KMS-11 (cell line): ENCODE data around the gene MLEC.

Experiments
- H2AFZ ChIP-seq: fragments of 200-600 bp; sonication (generic); 2 replicates; pipeline ENCODE4 v1.6.1; 2016; ENCODE audit warnings: antibody characterized with exemption, mixed run types, low read depth
- H3K27ac ChIP-seq: fragments of 200-600 bp; sonication (generic); 2 replicates; pipeline ENCODE4 v1.6.1; 2016; ENCODE audit warnings: mild to moderate bottlenecking, mixed run types
- H3K27me3 ChIP-seq: fragments of 200-600 bp; sonication (generic); 2 replicates; pipeline ENCODE4 v1.6.1; 2017; ENCODE audit warnings: mild to moderate bottlenecking, low read depth, mixed run types, moderate library complexity; ENCODE audit not compliant: insufficient read depth
- H3K36me3 ChIP-seq: fragments of 200-600 bp; sonication (generic); 2 replicates; pipeline ENCODE4 v1.6.1; 2017; ENCODE audit warnings: mild to moderate bottlenecking, mixed run types; ENCODE audit not compliant: insufficient read depth
- H3K4me1 ChIP-seq: fragments of 200-600 bp; sonication (generic); 2 replicates; pipeline ENCODE4 v1.6.1; 2016; ENCODE audit warnings: mild to moderate bottlenecking, low read depth, mixed run types; ENCODE audit not compliant: poor library complexity, severe bottlenecking
- H3K4me2 ChIP-seq: fragments of 200-600 bp; sonication (generic); 2 replicates; pipeline ENCODE4 v1.7.0; 2016; ENCODE audit warnings: mild to moderate bottlenecking, mixed run types
- H3K4me3 ChIP-seq: fragments of 200-600 bp; sonication (generic); IDR thresholded peaks from 2 replicates; pipeline ENCODE4 v1.6.1; 2017; ENCODE audit warnings: low read depth, low read length, mixed read lengths; ENCODE audit not compliant: insufficient read depth
- H3K79me2 ChIP-seq: fragments of 200-600 bp; sonication (generic); 2 replicates; pipeline ENCODE4 v1.6.1; 2016; ENCODE audit warnings: low read depth, mixed run types; ENCODE audit not compliant: insufficient read depth
- H3K9ac ChIP-seq: fragments of 200-600 bp; sonication (generic); 2 replicates; pipeline ENCODE4 v1.6.1; 2016; ENCODE audit warnings: mild to moderate bottlenecking, mixed run types
- H4K20me1 ChIP-seq: fragments of 200-600 bp; sonication (generic); 2 replicates; pipeline ENCODE4 v1.6.1; 2016; ENCODE audit warnings: mild to moderate bottlenecking, mixed run types; ENCODE audit not compliant: insufficient read depth
- TF ChIP-seq, protein P1 (sequence below): fragments of 200-600 bp; sonication (generic); conservative IDR thresholded peaks from 2 replicates; pipeline ENCODE4 v1.6.1; 2017; ENCODE audit warnings: low read depth, mild to moderate bottlenecking, antibody characterized with exemption, low read length, moderate library complexity, mixed read lengths

Gene MLEC

DNA sequence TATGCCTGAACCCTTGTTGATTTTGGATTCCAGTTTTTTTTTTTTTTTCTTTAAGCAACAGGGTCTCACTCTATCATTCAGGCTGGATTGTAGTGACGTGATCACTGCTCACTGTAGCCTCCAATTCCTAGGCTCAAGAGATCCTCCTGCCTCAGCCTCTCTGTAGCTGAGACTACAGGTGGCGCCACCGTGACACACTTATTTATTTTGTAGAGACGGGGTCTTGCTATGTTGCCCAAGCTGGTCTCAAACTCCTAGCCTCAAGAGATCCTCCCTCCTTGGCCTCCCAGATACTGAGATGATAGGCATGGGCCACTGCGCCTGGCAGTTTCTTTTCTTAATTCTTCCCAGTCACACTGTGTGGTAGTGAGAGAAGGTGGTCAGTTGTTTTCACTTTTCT, 63.9 kb downstream of the MLEC start:
- no peaks in the 10 kb centered on the region for H3K79me2 ChIP-seq
- no peak overlapping the region for H2AFZ ChIP-seq
- no peaks in the 10 kb centered on the region for H3K27me3 ChIP-seq
- H3K4me2 ChIP-seq: no peak overlapping the region
- no peaks in the 10 kb centered on the region for H3K36me3 ChIP-seq
- H3K4me3 ChIP-seq: no peak overlapping the region
- H3K4me1 ChIP-seq: no peaks in the 10 kb centered on the region
- TF ChIP-seq, protein P1, sequence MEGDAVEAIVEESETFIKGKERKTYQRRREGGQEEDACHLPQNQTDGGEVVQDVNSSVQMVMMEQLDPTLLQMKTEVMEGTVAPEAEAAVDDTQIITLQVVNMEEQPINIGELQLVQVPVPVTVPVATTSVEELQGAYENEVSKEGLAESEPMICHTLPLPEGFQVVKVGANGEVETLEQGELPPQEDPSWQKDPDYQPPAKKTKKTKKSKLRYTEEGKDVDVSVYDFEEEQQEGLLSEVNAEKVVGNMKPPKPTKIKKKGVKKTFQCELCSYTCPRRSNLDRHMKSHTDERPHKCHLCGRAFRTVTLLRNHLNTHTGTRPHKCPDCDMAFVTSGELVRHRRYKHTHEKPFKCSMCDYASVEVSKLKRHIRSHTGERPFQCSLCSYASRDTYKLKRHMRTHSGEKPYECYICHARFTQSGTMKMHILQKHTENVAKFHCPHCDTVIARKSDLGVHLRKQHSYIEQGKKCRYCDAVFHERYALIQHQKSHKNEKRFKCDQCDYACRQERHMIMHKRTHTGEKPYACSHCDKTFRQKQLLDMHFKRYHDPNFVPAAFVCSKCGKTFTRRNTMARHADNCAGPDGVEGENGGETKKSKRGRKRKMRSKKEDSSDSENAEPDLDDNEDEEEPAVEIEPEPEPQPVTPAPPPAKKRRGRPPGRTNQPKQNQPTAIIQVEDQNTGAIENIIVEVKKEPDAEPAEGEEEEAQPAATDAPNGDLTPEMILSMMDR: no peak
- H3K9ac ChIP-seq: no peak overlapping the region
- H3K27ac ChIP-seq: no peak overlapping the region
- H4K20me1 ChIP-seq: no peaks in the 10 kb centered on the region

DNA sequence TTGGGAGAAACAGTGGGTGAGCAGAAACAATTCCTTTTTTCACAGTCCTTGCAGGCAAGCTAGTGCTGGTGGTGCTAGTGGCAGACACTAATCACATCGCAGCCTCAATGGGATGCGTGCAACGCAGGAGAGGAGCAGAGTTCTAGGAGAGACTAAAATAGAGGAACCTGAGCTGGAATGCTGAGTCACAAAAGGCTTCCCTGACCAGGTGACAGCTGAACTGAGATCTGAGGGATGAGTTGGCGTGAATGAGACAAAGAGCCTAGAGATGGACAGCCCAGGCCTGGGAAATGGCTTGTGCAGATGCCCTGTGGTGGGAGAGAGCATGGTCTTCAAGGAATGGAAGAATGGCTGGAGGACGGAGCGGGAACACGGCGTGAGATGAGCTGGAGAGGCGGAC, 64.4 kb downstream of the MLEC start:
- Histone ChIP-seq H2AFZ (no peak overlapping the region), H3K27ac (no peak overlapping the region), H4K20me1 (no peaks in the 10 kb centered on the region), H3K27me3 (no peaks in the 10 kb centered on the region), H3K4me2 (no peak overlapping the region), H3K9ac (no peak overlapping the region), H3K79me2 (no peaks in the 10 kb centered on the region), H3K4me1 (no peaks in the 10 kb centered on the region), H3K36me3 (no peaks in the 10 kb centered on the region), H3K4me3 (no peak overlapping the region)
- TF ChIP-seq, protein P1: no peak
